ENCODE measurements around the gene STEEP1. TPM values are rescaled to one million over a fixed set of nuclear protein-coding genes. Genes with fewer than 3 reads are reported as not detected.

The STEEP1 gene
- total RNA-seq, 1 experiment from 2014 or later, result 30.4 TPM

- Mint-ChIP-seq H3K36me3 (ENCODE audit: insufficient read depth in 1 of 3, low read depth in 3 of 3) (0 out of 7 replicates have a peak, but pooled peaks cover 0 to 2% (median 0%) of the 10 kb centered on the region in 3 experiments), H3K4me1 (no peaks in the 10 kb centered on the region), H3K9me3 (peaks cover 57 to 67% of the 10 kb centered on the region in 2 experiments), H3K27me3 (ENCODE audit: low read depth) (no peaks in the 10 kb centered on the region), H3K27ac (no peak overlapping the region), H3K4me3 (no peak overlapping the region; a peak in 1 of 5 replicates)
- Histone ChIP-seq H3K18ac (ENCODE audit: insufficient read length, low read depth, low read length) (no peak overlapping the region), H2BK12ac (ENCODE audit: insufficient read length, low read depth, low read length) (no peak overlapping the region), H2BK120ac (ENCODE audit: low read depth, low read length, poor library complexity, severe bottlenecking) (no peak overlapping the region), H3K9ac (ENCODE audit: extremely low read depth, insufficient read length, low read length) (no peak overlapping the region), H3K4me1 (ENCODE audit: insufficient read depth, low read length) (no peaks in the 10 kb centered on the region), H2BK20ac (ENCODE audit: low read depth, low read length, poor library complexity, severe bottlenecking) (no peak overlapping the region), H4K20me1 (ENCODE audit: control insufficient read depth, insufficient read depth, insufficient read length) (no peaks in the 10 kb centered on the region), H4K91ac (ENCODE audit: insufficient read length, low read depth, low read length) (no peak overlapping the region), H3K79me2 (ENCODE audit: insufficient read depth, low read length) (no peaks in the 10 kb centered on the region), H2BK15ac (ENCODE audit: low read depth, low read length) (no peak overlapping the region), H3K23ac (ENCODE audit: insufficient read length, low read depth, low read length) (no peak overlapping the region), H3T11ph (ENCODE audit: low read length) (no peak overlapping the region), H2AK5ac (ENCODE audit: insufficient read length, low read length) (no peak overlapping the region), H3K27ac (ENCODE audit: insufficient read length, low read depth, low read length) (no peak overlapping the region), H3K79me1 (ENCODE audit: insufficient read depth, low read depth, low read length, poor library complexity, severe bottlenecking) (no peaks in the 10 kb centered on the region), H3K4ac (ENCODE audit: low read depth, low read length) (no peak overlapping the region), H3K23me2 (ENCODE audit: insufficient read length, low read depth, low read length, poor library complexity, severe bottlenecking) (no peaks in the 10 kb centered on the region), H3K9me3 (ENCODE audit: control insufficient read depth, low read depth, low read length) (peaks cover 30% of the 10 kb centered on the region), H2AFZ (ENCODE audit: low read length) (no peak overlapping the region), H4K5ac (ENCODE audit: insufficient read length, low read depth, low read length) (no peak overlapping the region), H3K14ac (ENCODE audit: insufficient read depth, low read length) (no peak overlapping the region), H3K27me3 (ENCODE audit: insufficient read depth, low read length) (no peaks in the 10 kb centered on the region), H3K56ac (ENCODE audit: insufficient read length, low read depth, low read length) (no peak overlapping the region), H4K8ac (replicated peaks; ENCODE audit: insufficient read length, low read depth, low read length) (no peak overlapping the region), H2BK5ac (ENCODE audit: insufficient read length, low read length) (no peak overlapping the region), H3K4me2 (ENCODE audit: insufficient read depth, insufficient read length, low read length) (no peak overlapping the region)
- TF ChIP-seq, protein P1, sequence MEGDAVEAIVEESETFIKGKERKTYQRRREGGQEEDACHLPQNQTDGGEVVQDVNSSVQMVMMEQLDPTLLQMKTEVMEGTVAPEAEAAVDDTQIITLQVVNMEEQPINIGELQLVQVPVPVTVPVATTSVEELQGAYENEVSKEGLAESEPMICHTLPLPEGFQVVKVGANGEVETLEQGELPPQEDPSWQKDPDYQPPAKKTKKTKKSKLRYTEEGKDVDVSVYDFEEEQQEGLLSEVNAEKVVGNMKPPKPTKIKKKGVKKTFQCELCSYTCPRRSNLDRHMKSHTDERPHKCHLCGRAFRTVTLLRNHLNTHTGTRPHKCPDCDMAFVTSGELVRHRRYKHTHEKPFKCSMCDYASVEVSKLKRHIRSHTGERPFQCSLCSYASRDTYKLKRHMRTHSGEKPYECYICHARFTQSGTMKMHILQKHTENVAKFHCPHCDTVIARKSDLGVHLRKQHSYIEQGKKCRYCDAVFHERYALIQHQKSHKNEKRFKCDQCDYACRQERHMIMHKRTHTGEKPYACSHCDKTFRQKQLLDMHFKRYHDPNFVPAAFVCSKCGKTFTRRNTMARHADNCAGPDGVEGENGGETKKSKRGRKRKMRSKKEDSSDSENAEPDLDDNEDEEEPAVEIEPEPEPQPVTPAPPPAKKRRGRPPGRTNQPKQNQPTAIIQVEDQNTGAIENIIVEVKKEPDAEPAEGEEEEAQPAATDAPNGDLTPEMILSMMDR (conservative IDR thresholded peaks at IDR 0.05), result no peak
- no CpG with 5 or more reads among the region's 6 CpGs for WGBS (ENCODE audit: extremely low coverage, insufficient read length, low lambda C conversion rate)
- DNase-seq, result no peak
These were observed 44.0 kb downstream of the STEEP1 start for GRCh38 chrX:119521246-119521645.

Data from H9 (cell line).